HEK293 (cell line): ENCODE data around the gene TRIM62.

ENCODE experiments used
- CTCF ChIA-PET: fragments of 350-600 bp; formaldehyde crosslinking; extraction: SDS; loops from one replicate; lab custom pipeline; 2021; ENCODE audit warnings: antibody characterized with exemption; lab: Yijun Ruan, JAX
- POLR2A ChIA-PET: fragments of 300-600 bp; formaldehyde crosslinking; extraction: SDS; loops from one replicate; lab custom pipeline; 2020; ENCODE audit warnings: antibody characterized with exemption, inconsistent platforms; lab: Yijun Ruan, JAX
- H3K27ac ChIP-seq: fragments of 200-500 bp; sonication (Bioruptor generic); 2 replicates; pipeline ENCODE4 v1.5.1; 2014; ENCODE audit warnings: low read depth, low read length, control low read depth, inconsistent platforms; ENCODE audit errors: extremely low read depth
- H3K36me3 ChIP-seq, 2 experiments: fragments of 200-500 bp in 1 of 2; sonication (Bioruptor generic) in 1 of 2; 1 replicate in 1 of 2; 2 replicates in 1 of 2; pipeline ENCODE4 v1.5.1; 2014 to 2017; ENCODE audit warnings: inconsistent platforms in 2 of 2, low read length in 2 of 2; ENCODE audit not compliant: control insufficient read depth in 2 of 2, insufficient read depth in 1 of 2
- H3K4me1 ChIP-seq: fragments of 200-500 bp; sonication (Bioruptor generic); 2 replicates; pipeline ENCODE4 v1.5.1; 2014; ENCODE audit warnings: mild to moderate bottlenecking, low read length, inconsistent platforms; ENCODE audit not compliant: control insufficient read depth, insufficient read depth
- H3K4me3 ChIP-seq: 2 replicates; pipeline ENCODE4 v1.5.1; 2011; ENCODE audit warnings: low read depth, mild to moderate bottlenecking, control low read depth, low read length, moderate library complexity
- H3K9me3 ChIP-seq: fragments of 200-500 bp; sonication (Bioruptor generic); 2 replicates; pipeline ENCODE4 v1.5.1; 2014; ENCODE audit warnings: low read depth, low read length, inconsistent platforms; ENCODE audit not compliant: control insufficient read depth, insufficient read depth
- KLF7 ChIP-seq: fragments of 450-650 bp; formaldehyde crosslinking; IDR thresholded peaks from 2 replicates; pipeline ENCODE4 v1.5.1; 2016; ENCODE audit warnings: missing biosample characterization, missing genetic modification characterization, borderline replicate concordance
- MYNN ChIP-seq: fragments of 450-650 bp; formaldehyde crosslinking; IDR thresholded peaks from 2 replicates; pipeline ENCODE4 v1.5.1; 2016; ENCODE audit warnings: missing biosample characterization, missing genetic modification characterization, borderline replicate concordance
- OSR2 ChIP-seq: fragments of 450-650 bp; formaldehyde crosslinking; IDR thresholded peaks from 2 replicates; pipeline ENCODE4 v1.5.1; 2016; ENCODE audit warnings: missing biosample characterization, missing genetic modification characterization
- SCRT2 ChIP-seq: fragments of 450-650 bp; formaldehyde crosslinking; IDR thresholded peaks from 2 replicates; pipeline ENCODE4 v1.5.1; 2016; ENCODE audit warnings: missing biosample characterization, missing genetic modification characterization
- SETDB1 ChIP-seq: IDR thresholded peaks from one replicate; pipeline ENCODE4 v1.6.1; 2017; ENCODE audit warnings: mild to moderate bottlenecking, low read length, moderate library complexity, mixed read lengths; ENCODE audit not compliant: insufficient read length
- TRIM28 ChIP-seq: IDR thresholded peaks from 2 replicates; pipeline ENCODE4 v1.6.1; 2011; ENCODE audit warnings: low read length, control low read depth, borderline replicate concordance
- ZNF133 ChIP-seq: fragments of 450-650 bp; formaldehyde crosslinking; IDR thresholded peaks from 2 replicates; pipeline ENCODE4 v1.5.1; 2016; ENCODE audit warnings: missing biosample characterization, missing genetic modification characterization
- ZNF202 ChIP-seq: fragments of 450-650 bp; formaldehyde crosslinking; IDR thresholded peaks from 2 replicates; pipeline ENCODE4 v1.5.1; 2016; ENCODE audit warnings: missing biosample characterization, missing genetic modification characterization, borderline replicate concordance
- ZNF214 ChIP-seq: fragments of 450-650 bp; formaldehyde crosslinking; IDR thresholded peaks from 2 replicates; pipeline ENCODE4 v1.5.1; 2017; ENCODE audit warnings: missing biosample characterization, mild to moderate bottlenecking, missing genetic modification characterization, borderline replicate concordance
- ZNF335 ChIP-seq: fragments of 450-650 bp; formaldehyde crosslinking; conservative IDR thresholded peaks from 2 replicates; pipeline ENCODE4 v1.5.1; 2016; ENCODE audit warnings: missing biosample characterization, missing genetic modification characterization
- ZNF350 ChIP-seq: fragments of 450-650 bp; formaldehyde crosslinking; IDR thresholded peaks from 2 replicates; pipeline ENCODE4 v1.5.0; 2017; ENCODE audit warnings: missing biosample characterization, mild to moderate bottlenecking, missing genetic modification characterization
- ZNF548 ChIP-seq: fragments of 450-650 bp; formaldehyde crosslinking; IDR thresholded peaks from 2 replicates; pipeline ENCODE4 v1.5.1; 2016; ENCODE audit warnings: missing biosample characterization, missing genetic modification characterization
- TF ChIP-seq, protein P1 (sequence below): fragments of 450-650 bp; formaldehyde crosslinking; IDR thresholded peaks from 2 replicates; pipeline ENCODE4 v1.5.1; 2016; ENCODE audit warnings: missing biosample characterization, missing genetic modification characterization
- TF ChIP-seq, protein P2 (sequence below): fragments of 450-650 bp; formaldehyde crosslinking; IDR thresholded peaks from 2 replicates; pipeline ENCODE4 v1.5.1; 2016; ENCODE audit warnings: missing biosample characterization, missing genetic modification characterization
- TF ChIP-seq, protein P3 (sequence below): sonication (generic); formaldehyde crosslinking; IDR thresholded peaks from 2 replicates; pipeline ENCODE4 v1.8.1; 2022; ENCODE audit warnings: mild to moderate bottlenecking, moderate library complexity, missing genetic modification reagents

Gene TRIM62

DNA sequence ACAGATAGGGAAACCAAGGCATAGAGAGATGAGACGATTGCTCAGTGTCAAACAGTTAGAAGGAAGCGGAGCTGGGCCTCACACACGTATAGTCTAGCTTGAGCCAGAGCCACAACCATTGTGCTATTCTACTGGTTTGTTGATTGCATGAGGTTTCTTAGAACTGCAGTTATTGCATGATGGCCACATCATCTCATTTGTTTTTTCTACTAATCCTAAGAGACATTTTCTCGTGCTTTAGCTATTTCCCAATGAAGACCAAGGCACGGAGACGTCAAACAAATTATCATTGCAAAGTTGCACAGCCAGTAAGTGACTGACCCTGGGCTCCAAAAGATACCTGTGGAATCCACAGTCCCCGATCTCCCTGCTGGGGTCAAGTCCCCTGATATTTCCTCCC lies 49.3 kb upstream of the TRIM62 start (continued):
- TF ChIP-seq ZNF214 (tag by site-specific recombination) (no peak), ZNF350 (tag by site-specific recombination) (no peak)

DNA sequence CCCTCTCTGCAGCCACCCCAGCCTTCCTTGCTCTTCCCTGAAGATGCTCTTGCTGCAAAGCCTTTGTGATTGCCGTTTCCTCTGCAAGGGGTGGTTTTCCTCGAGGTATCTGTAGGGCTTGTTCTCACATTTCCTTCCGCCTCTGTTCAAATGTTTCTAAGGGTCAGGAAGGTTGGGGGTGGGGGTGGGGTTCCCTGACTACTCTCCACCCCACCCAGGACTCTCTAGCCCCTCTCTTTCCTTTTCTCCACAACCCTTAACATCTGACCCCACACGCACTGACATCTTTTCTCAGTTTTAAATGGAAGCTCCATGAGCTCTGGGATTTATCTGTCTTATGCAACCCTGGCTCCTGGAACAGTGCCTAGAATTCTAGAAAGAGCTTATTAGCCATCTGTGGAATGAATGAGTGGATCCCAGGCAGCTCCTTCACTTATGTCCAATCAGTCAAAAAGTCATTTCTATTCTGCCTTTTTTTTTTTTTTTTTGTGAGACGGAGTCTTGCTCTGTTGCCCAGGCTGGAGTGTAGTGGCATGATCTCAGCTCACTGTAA lies 47.2 kb upstream of the TRIM62 start:
- Histone ChIP-seq H3K4me1 (no peaks in the 10 kb centered on the region), H3K4me3 (no peak overlapping the region), H3K36me3 (no peaks in the 10 kb centered on the region), H3K27ac (no peak overlapping the region), H3K9me3 (no peaks in the 10 kb centered on the region)
- POLR2A ChIA-PET, result no interaction called here
- CTCF ChIA-PET, result interaction anchor here (0.6 kb wide), 1 partner anchor 102 kb away, joined by 3 read pairs; no protein-coding TSS in a partner anchor
- TF ChIP-seq SCRT2 (tag by site-specific recombination), result 0 out of 2 replicates have a peak, but pooled peaks have one; percentile 20
- TF ChIP-seq, protein P1, sequence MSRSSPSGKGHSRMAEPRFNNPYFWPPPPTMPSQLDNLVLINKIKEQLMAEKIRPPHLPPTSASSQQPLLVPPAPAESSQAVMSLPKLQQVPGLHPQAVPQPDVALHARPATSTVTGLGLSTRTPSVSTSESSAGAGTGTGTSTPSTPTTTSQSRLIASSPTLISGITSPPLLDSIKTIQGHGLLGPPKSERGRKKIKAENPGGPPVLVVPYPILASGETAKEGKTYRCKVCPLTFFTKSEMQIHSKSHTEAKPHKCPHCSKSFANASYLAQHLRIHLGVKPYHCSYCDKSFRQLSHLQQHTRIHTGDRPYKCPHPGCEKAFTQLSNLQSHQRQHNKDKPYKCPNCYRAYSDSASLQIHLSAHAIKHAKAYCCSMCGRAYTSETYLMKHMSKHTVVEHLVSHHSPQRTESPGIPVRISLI (tag by site-specific recombination), result no peak

DNA sequence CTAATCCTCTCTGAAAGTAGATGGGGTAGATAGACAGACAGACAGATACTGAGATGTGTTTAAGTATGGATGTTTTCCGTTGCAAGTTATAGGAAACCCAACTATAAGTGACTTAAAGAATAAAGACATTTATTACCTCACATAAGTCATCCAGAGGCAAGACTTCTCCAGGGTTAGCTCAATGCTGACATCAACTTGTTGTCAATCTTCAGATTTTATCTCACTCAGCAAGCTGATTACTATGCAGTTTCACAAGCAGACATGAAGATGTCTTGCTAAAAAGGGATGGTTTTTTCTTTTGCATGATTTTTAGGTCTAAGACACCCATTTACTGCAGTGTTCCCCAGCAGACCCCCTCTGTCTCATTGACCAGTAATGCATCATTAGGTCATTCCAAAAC lies 43.7 kb upstream of the TRIM62 start:
- H3K4me1 ChIP-seq, result no peaks in the 10 kb centered on the region
- ChIA-PET POLR2A (no interaction called here), CTCF (interaction anchor here (0.6 kb wide), 1 partner anchor 147 kb away, joined by 3 read pairs; no protein-coding TSS in a partner anchor)
- H3K36me3 ChIP-seq, result no peaks in the 10 kb centered on the region
- TF ChIP-seq, protein P2, sequence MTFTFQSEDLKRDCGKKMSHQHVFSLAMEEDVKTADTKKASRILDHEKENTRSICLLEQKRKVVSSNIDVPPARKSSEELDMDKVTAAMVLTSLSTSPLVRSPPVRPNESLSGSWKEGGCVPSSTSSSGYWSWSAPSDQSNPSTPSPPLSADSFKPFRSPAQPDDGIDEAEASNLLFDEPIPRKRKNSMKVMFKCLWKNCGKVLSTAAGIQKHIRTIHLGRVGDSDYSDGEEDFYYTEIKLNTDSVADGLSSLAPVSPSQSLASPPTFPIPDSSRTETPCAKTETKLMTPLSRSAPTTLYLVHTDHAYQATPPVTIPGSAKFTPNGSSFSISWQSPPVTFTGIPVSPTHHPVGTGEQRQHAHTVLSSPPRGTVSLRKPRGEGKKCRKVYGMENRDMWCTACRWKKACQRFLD (tag by site-specific recombination), result no peak
- H3K27ac ChIP-seq, result no peak overlapping the region
- H3K9me3 ChIP-seq, result no peaks in the 10 kb centered on the region
- H3K4me3 ChIP-seq, result no peak overlapping the region

DNA sequence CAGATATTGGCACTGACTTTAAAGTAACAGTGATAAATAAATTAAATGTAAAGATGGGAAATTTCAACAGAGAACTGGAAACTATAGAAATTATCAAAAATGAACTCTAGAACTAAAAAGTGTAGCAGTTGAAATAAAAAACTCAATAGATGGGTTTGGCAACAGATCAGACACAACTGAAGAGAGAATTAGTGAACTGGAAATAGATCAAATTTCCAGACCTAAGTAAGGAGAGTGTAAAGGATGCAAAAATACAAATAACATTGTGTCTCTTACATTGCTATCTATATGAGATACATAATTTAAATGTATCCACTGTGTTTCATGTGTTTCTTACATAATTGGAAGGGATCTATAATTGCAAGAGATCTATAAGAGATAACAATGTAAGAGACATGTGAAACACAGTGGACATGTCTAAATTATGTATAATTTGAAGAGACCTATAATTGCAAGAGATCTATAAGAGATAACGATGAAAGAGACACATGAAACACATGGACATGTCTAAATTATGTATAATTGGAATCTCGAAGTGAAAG lies 42.4 kb upstream of the TRIM62 start:
- Histone ChIP-seq H3K9me3 (no peaks in the 10 kb centered on the region), H3K27ac (no peak overlapping the region), H3K36me3 (no peaks in the 10 kb centered on the region), H3K4me1 (no peaks in the 10 kb centered on the region), H3K4me3 (no peak overlapping the region)
- POLR2A ChIA-PET, result no interaction called here
- CTCF ChIA-PET, result interaction anchor here (0.6 kb wide), 1 partner anchor 115 kb away, joined by 3 read pairs; no protein-coding TSS in a partner anchor
- TF ChIP-seq ZNF202 (tag by site-specific recombination), result no peak
- TF ChIP-seq SETDB1, result peak; percentile 97
- TF ChIP-seq, protein P3, sequence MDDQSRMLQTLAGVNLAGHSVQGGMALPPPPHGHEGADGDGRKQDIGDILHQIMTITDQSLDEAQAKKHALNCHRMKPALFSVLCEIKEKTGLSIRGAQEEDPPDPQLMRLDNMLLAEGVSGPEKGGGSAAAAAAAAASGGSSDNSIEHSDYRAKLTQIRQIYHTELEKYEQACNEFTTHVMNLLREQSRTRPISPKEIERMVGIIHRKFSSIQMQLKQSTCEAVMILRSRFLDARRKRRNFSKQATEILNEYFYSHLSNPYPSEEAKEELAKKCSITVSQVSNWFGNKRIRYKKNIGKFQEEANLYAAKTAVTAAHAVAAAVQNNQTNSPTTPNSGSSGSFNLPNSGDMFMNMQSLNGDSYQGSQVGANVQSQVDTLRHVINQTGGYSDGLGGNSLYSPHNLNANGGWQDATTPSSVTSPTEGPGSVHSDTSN (CRISPR knock-in tag), result no peak
- no peak for TF ChIP-seq ZNF548 (tag by site-specific recombination)
- no peak for TF ChIP-seq MYNN (tag by site-specific recombination)
- TF ChIP-seq KLF7 (tag by site-specific recombination), result no peak
- peak; percentile 45; the same call in 1 of the 2 replicates for TF ChIP-seq ZNF133 (tag by site-specific recombination)
- no peak for TF ChIP-seq OSR2
- peak; percentile 71; the same call in 1 of the 2 replicates for TF ChIP-seq TRIM28
- no peak for TF ChIP-seq ZNF335 (tag by site-specific recombination)
